Muscle layer of duodenum (tissue), 2 donors: ENCODE results near the gene IMMT.

Experiments
- H3K27ac ChIP-seq: one replicate; pipeline ENCODE4 v1.7.0; 2013; ENCODE audit warnings: mild to moderate bottlenecking, low read length
- H3K27me3 ChIP-seq: one replicate; pipeline ENCODE4 v1.7.0; 2013; ENCODE audit warnings: low read depth, mild to moderate bottlenecking, control low read depth, low read length
- H3K36me3 ChIP-seq, 2 donors: one replicate each; pipeline ENCODE4 v1.7.0; 2013; ENCODE audit warnings: low read length in 2 of 2, control low read depth in 1 of 2, mild to moderate bottlenecking in 1 of 2; ENCODE audit not compliant: insufficient read depth in 2 of 2, control insufficient read depth in 1 of 2
- H3K4me1 ChIP-seq, 2 donors: one replicate each; pipeline ENCODE4 v1.7.0; 2013; ENCODE audit warnings: low read length in 2 of 2, mild to moderate bottlenecking in 2 of 2, control low read depth in 1 of 2, moderate library complexity in 1 of 2; ENCODE audit not compliant: insufficient read depth in 2 of 2, control insufficient read depth in 1 of 2
- H3K4me3 ChIP-seq, 2 donors: one replicate each; pipeline ENCODE4 v1.7.0; 2013; ENCODE audit warnings: low read length in 2 of 2, low read depth in 1 of 2, mild to moderate bottlenecking in 1 of 2
- H3K9me3 ChIP-seq, 2 donors: one replicate each; pipeline ENCODE4 v1.7.0; 2013; ENCODE audit warnings: low read length in 2 of 2, control low read depth in 1 of 2, mild to moderate bottlenecking in 1 of 2; ENCODE audit not compliant: control insufficient read depth in 1 of 2
- donor health status: healthy.

The IMMT gene

GRCh38 chr2:86160156-86160952, 34.9 kb downstream of the IMMT start:
- no peak overlapping the region for H3K27ac ChIP-seq
- peaks cover 33 to 67% of the 10 kb centered on the region in 2 donors for H3K36me3 ChIP-seq
- H3K4me1 ChIP-seq = no peaks in the 10 kb centered on the region
- no peaks in the 10 kb centered on the region for H3K27me3 ChIP-seq
- H3K4me3 ChIP-seq = no peak overlapping the region
- no peaks in the 10 kb centered on the region for H3K9me3 ChIP-seq

- no peak overlapping the region for H3K4me3 ChIP-seq
- H3K27ac ChIP-seq = no peak overlapping the region
- no peaks in the 10 kb centered on the region for H3K4me1 ChIP-seq
- H3K36me3 ChIP-seq = peaks cover 26 to 55% of the 10 kb centered on the region in 2 donors
- no peaks in the 10 kb centered on the region for H3K27me3 ChIP-seq
- H3K9me3 ChIP-seq = no peaks in the 10 kb centered on the region
Measured at GRCh38 chr2:86158286-86158685, 37.0 kb downstream of the IMMT start.

GRCh38 chr2:86157009-86157556, 38.2 kb downstream of the IMMT start:
- Histone ChIP-seq H3K36me3 (peaks cover 24 to 48% of the 10 kb centered on the region in 2 donors), H3K27ac (no peak overlapping the region)

GRCh38 chr2:86150502-86150901, 44.8 kb downstream of the IMMT start:
- Histone ChIP-seq H3K9me3 (no peaks in the 10 kb centered on the region), H3K4me3 (no peak overlapping the region), H3K36me3 (peaks cover 48 to 59% of the 10 kb centered on the region in 2 donors), H3K4me1 (no peaks in the 10 kb centered on the region), H3K27ac (no peak overlapping the region), H3K27me3 (no peaks in the 10 kb centered on the region)

More at GRCh38 chr2:86157009-86157556, 38.2 kb downstream of the IMMT start:
- Histone ChIP-seq H3K4me3 (no peak overlapping the region), H3K9me3 (no peaks in the 10 kb centered on the region), H3K4me1 (no peaks in the 10 kb centered on the region), H3K27me3 (no peaks in the 10 kb centered on the region)

GRCh38 chr2:86147793-86148192, 47.5 kb downstream of the IMMT start:
- H3K9me3 ChIP-seq = no peaks in the 10 kb centered on the region
- H3K27me3 ChIP-seq = no peaks in the 10 kb centered on the region
- no peaks in the 10 kb centered on the region for H3K4me1 ChIP-seq
- no peak overlapping the region for H3K4me3 ChIP-seq
- H3K36me3 ChIP-seq = peaks cover 67 to 81% of the 10 kb centered on the region in 2 donors
- no peak overlapping the region for H3K27ac ChIP-seq

- no peaks in the 10 kb centered on the region for H3K4me1 ChIP-seq
- H3K36me3 ChIP-seq = peaks cover 67 to 79% of the 10 kb centered on the region in 2 donors
- no peak overlapping the region for H3K4me3 ChIP-seq
- H3K9me3 ChIP-seq = no peaks in the 10 kb centered on the region
- no peak overlapping the region for H3K27ac ChIP-seq
- H3K27me3 ChIP-seq = no peaks in the 10 kb centered on the region
Measured at GRCh38 chr2:86143926-86144685, 51.2 kb downstream of the IMMT start.

- Histone ChIP-seq H3K36me3 (peaks cover 70 to 80% of the 10 kb centered on the region in 2 donors), H3K4me3 (no peak overlapping the region), H3K27me3 (no peaks in the 10 kb centered on the region), H3K4me1 (no peaks in the 10 kb centered on the region), H3K27ac (no peak overlapping the region), H3K9me3 (no peaks in the 10 kb centered on the region)
Measured at GRCh38 chr2:86143307-86143706, 52.0 kb downstream of the IMMT start.

GRCh38 chr2:86142436-86143257, 52.6 kb downstream of the IMMT start:
- H3K4me3 ChIP-seq = no peak overlapping the region
- no peaks in the 10 kb centered on the region for H3K4me1 ChIP-seq
- no peak overlapping the region for H3K27ac ChIP-seq
- no peaks in the 10 kb centered on the region for H3K27me3 ChIP-seq
- no peaks in the 10 kb centered on the region for H3K9me3 ChIP-seq
- peaks cover 70 to 80% of the 10 kb centered on the region in 2 donors for H3K36me3 ChIP-seq

- Histone ChIP-seq H3K4me3 (no peak overlapping the region), H3K27me3 (no peaks in the 10 kb centered on the region), H3K36me3 (peaks cover 80 to 83% of the 10 kb centered on the region in 2 donors), H3K4me1 (no peaks in the 10 kb centered on the region), H3K27ac (no peak overlapping the region), H3K9me3 (no peaks in the 10 kb centered on the region)
Measured at GRCh38 chr2:86140969-86141392, 54.3 kb downstream of the IMMT start.

- peaks cover 82 to 85% of the 10 kb centered on the region in 2 donors for H3K36me3 ChIP-seq
- H3K27ac ChIP-seq = no peak overlapping the region
Measured at GRCh38 chr2:86139981-86140380, 55.3 kb downstream of the IMMT start.

More at GRCh38 chr2:86139981-86140380, 55.3 kb downstream of the IMMT start:
- H3K9me3 ChIP-seq = no peaks in the 10 kb centered on the region
- no peaks in the 10 kb centered on the region for H3K27me3 ChIP-seq
- no peak overlapping the region for H3K4me3 ChIP-seq
- H3K4me1 ChIP-seq = no peaks in the 10 kb centered on the region
